K562 (cell line): Measurements from ENCODE around the gene AP2S1. TPM values are rescaled to one million over a fixed set of nuclear protein-coding genes. Genes with fewer than 3 reads are reported as not detected.
A peak's percentile ranks its signal among the peaks of the same experiment; 100 is the strongest.

Experiments
- BHLHE40 ChIP-seq: IDR thresholded peaks from 2 replicates; pipeline ENCODE4 v1.6.1; 2011; ENCODE audit warnings: low read length, improper control_type of control experiment
- CSDE1 ChIP-seq, 2 experiments: fragments of 450-650 bp; IDR thresholded peaks; 2 replicates each; pipeline ENCODE4 v1.6.1; 2016; ENCODE audit warnings: mild to moderate bottlenecking in 1 of 2
- FOXJ2 ChIP-seq: fragments of 200-800 bp; sonication (Bioruptor generic); IDR thresholded peaks from 2 replicates; pipeline ENCODE4 v1.6.1; 2016; ENCODE audit warnings: missing genetic modification characterization, missing compliant biosample characterization
- GABPB1 ChIP-seq: sonication (generic); formaldehyde crosslinking; IDR thresholded peaks from 2 replicates; pipeline ENCODE4 v1.8.0; 2022; ENCODE audit warnings: mild to moderate bottlenecking, missing genetic modification reagents
- GABPB2 ChIP-seq: fragments of 250-450 bp; sonication (Bioruptor Pico); conservative IDR thresholded peaks from 2 replicates; pipeline ENCODE4 v1.5.1; 2021; ENCODE audit warnings: mild to moderate bottlenecking
- HES1 ChIP-seq: fragments of 450-650 bp; IDR thresholded peaks from 2 replicates; pipeline ENCODE4 v1.6.1; 2016; ENCODE audit warnings: low read depth, mild to moderate bottlenecking, moderate library complexity
- HSF4 ChIP-seq: fragments of 250-450 bp; sonication (Bioruptor Pico); IDR thresholded peaks from 2 replicates; pipeline ENCODE4 v2.1.2; 2022; ENCODE audit warnings: mild to moderate bottlenecking, moderate library complexity, borderline replicate concordance
- KLF1 ChIP-seq: fragments of 450-650 bp; IDR thresholded peaks from 2 replicates; pipeline ENCODE4 v1.6.1; 2016; ENCODE audit warnings: missing genetic modification characterization, missing compliant biosample characterization
- MEIS2 ChIP-seq: fragments of 450-650 bp; IDR thresholded peaks from 2 replicates; pipeline ENCODE4 v1.6.1; 2014; ENCODE audit warnings: mild to moderate bottlenecking; ENCODE audit not compliant: partially characterized antibody
- SP1 ChIP-seq: sonication (generic); formaldehyde crosslinking; IDR thresholded peaks from 2 replicates; pipeline ENCODE4 v1.8.1; 2022; ENCODE audit warnings: mild to moderate bottlenecking, missing genetic modification reagents
- TFE3 ChIP-seq: fragments of 450-650 bp; formaldehyde crosslinking; IDR thresholded peaks from 2 replicates; pipeline ENCODE4 v1.4.0; 2020; ENCODE audit warnings: mild to moderate bottlenecking, mixed read lengths
- XRCC5 ChIP-seq: fragments of 200-400 bp; formaldehyde crosslinking; IDR thresholded peaks from 2 replicates; pipeline ENCODE4 v1.6.1; 2017; ENCODE audit warnings: low read depth, mild to moderate bottlenecking, low read length
- ZBTB8A ChIP-seq: fragments of 450-650 bp; IDR thresholded peaks from 2 replicates; pipeline ENCODE4 v1.6.1; 2018; ENCODE audit warnings: mild to moderate bottlenecking, moderate library complexity; ENCODE audit not compliant: partially characterized antibody
- ZNF121 ChIP-seq: sonication (generic); formaldehyde crosslinking; conservative IDR thresholded peaks from 2 replicates; pipeline ENCODE4 v1.8.0; 2022; ENCODE audit warnings: missing genetic modification reagents
- ZNF507 ChIP-seq: conservative IDR thresholded peaks from 2 replicates; pipeline ENCODE4 v1.6.1; 2017; ENCODE audit warnings: missing genetic modification characterization, missing compliant biosample characterization
- ZNF699 ChIP-seq: fragments of 250-450 bp; sonication (Bioruptor Pico); IDR thresholded peaks from 2 replicates; pipeline ENCODE4 v1.8.0; 2021; ENCODE audit warnings: mild to moderate bottlenecking, moderate library complexity; ENCODE audit not compliant: insufficient replicate concordance
- ZNF76 ChIP-seq: fragments of 250-450 bp; sonication (Bioruptor Pico); IDR thresholded peaks from 2 replicates; pipeline ENCODE4 v1.4.0; 2020; ENCODE audit warnings: mild to moderate bottlenecking, moderate library complexity, borderline replicate concordance
- ZSCAN32 ChIP-seq: fragments of 450-650 bp; formaldehyde crosslinking; IDR thresholded peaks from 2 replicates; pipeline ENCODE4 v1.4.0; 2020; ENCODE audit warnings: mild to moderate bottlenecking, moderate library complexity
- polyA plus RNA-seq, 8 experiments: library from polyadenylated mRNA; depleted of rRNA in 4 of 8; stranded (reverse) in 5 of 8; unstranded in 3 of 8; fragments of >200 nt; fragmentation: Nextera tagmentation in 2 of 8; fragmentation: Illumina TruSeq in 1 of 8; extraction: Ambion mirVana in 2 of 8; extraction: Trizol in 1 of 8; gene quantifications; 2 replicates each; pipeline versions ENCODE4 v1.2.1 to v1.2.3, GENCODE V29; 2011 to 2014; ENCODE audit warnings: inconsistent platforms in 1 of 8, missing spikeins in 1 of 8
- total RNA-seq, 7 experiments: library from RNA; depleted of rRNA in 6 of 7; stranded (reverse); fragments of >200 nt in 6 of 7; fragmentation: Illumina TruSeq in 2 of 7; extraction: Trizol in 2 of 7; gene quantifications; 2 replicates each; pipeline versions ENCODE4 v1.2.1 to v1.2.3, GENCODE V29; 2011 to 2021; ENCODE audit warnings: low replicate concordance in 1 of 7
- TF ChIP-seq, protein P1 (sequence below): fragments of 450-650 bp; IDR thresholded peaks from 2 replicates; pipeline ENCODE4 v1.6.1; 2014; ENCODE audit warnings: low read depth, mild to moderate bottlenecking, moderate library complexity, borderline replicate concordance
- TF ChIP-seq, protein P2 (sequence below), 2 experiments: fragments of 250-450 bp in 1 of 2; fragments of 450-650 bp in 1 of 2; sonication (Bioruptor Pico) in 1 of 2; IDR thresholded peaks; 2 replicates each; pipeline versions ENCODE4 v1.6.1 to v1.8.0; 2016 to 2021; ENCODE audit warnings: mild to moderate bottlenecking in 2 of 2, moderate library complexity in 2 of 2, missing compliant biosample characterization in 1 of 2, missing genetic modification characterization in 1 of 2
- TF ChIP-seq, protein P3 (sequence below): fragments of 200-400 bp; formaldehyde crosslinking; IDR thresholded peaks from 2 replicates; pipeline ENCODE4 v1.6.1; 2017; ENCODE audit warnings: mild to moderate bottlenecking, low read depth, low read length, moderate library complexity

The AP2S1 gene
- total and polyA plus RNA-seq, 9 of the 15 experiments (the other 6 are each of a cell fraction or from before 2014, with no cell fraction given), result 32.4 to 294 (median 136) TPM

GRCh38 chr19:46850228-46851203, at the start of gene AP2S1 (continued):
- TF ChIP-seq, protein P1, sequence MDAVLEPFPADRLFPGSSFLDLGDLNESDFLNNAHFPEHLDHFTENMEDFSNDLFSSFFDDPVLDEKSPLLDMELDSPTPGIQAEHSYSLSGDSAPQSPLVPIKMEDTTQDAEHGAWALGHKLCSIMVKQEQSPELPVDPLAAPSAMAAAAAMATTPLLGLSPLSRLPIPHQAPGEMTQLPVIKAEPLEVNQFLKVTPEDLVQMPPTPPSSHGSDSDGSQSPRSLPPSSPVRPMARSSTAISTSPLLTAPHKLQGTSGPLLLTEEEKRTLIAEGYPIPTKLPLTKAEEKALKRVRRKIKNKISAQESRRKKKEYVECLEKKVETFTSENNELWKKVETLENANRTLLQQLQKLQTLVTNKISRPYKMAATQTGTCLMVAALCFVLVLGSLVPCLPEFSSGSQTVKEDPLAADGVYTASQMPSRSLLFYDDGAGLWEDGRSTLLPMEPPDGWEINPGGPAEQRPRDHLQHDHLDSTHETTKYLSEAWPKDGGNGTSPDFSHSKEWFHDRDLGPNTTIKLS, result peak; percentile 98
- no peak for TF ChIP-seq TFE3 (CRISPR knock-in tag)
- TF ChIP-seq, protein P2, sequence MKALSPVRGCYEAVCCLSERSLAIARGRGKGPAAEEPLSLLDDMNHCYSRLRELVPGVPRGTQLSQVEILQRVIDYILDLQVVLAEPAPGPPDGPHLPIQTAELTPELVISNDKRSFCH (CRISPR knock-in tag; IDR thresholded peaks at IDR 0.05), result no peak
- TF ChIP-seq, protein P2 (tag; IDR thresholded peaks at IDR 0.05), result peak; percentile 84
- no peak for TF ChIP-seq ZBTB8A
- no peak for TF ChIP-seq HES1
- no peak for TF ChIP-seq GABPB2 (CRISPR knock-in tag)
- TF ChIP-seq CSDE1 (IDR thresholded peaks at IDR 0.05), result peak in 1 of 2 experiments; percentile 77; a peak in 1 of 4 replicates
- TF ChIP-seq, protein P3, sequence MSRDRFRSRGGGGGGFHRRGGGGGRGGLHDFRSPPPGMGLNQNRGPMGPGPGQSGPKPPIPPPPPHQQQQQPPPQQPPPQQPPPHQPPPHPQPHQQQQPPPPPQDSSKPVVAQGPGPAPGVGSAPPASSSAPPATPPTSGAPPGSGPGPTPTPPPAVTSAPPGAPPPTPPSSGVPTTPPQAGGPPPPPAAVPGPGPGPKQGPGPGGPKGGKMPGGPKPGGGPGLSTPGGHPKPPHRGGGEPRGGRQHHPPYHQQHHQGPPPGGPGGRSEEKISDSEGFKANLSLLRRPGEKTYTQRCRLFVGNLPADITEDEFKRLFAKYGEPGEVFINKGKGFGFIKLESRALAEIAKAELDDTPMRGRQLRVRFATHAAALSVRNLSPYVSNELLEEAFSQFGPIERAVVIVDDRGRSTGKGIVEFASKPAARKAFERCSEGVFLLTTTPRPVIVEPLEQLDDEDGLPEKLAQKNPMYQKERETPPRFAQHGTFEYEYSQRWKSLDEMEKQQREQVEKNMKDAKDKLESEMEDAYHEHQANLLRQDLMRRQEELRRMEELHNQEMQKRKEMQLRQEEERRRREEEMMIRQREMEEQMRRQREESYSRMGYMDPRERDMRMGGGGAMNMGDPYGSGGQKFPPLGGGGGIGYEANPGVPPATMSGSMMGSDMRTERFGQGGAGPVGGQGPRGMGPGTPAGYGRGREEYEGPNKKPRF, result no peak
- no peak for TF ChIP-seq ZNF76 (CRISPR knock-in tag)
- no peak for TF ChIP-seq KLF1 (tag)
- TF ChIP-seq HSF4 (CRISPR knock-in tag), result no peak
- no peak for TF ChIP-seq ZNF121
- peak; percentile 87 for TF ChIP-seq XRCC5
- TF ChIP-seq ZNF699 (CRISPR knock-in tag), result no peak
- peak; percentile 86 for TF ChIP-seq SP1
- TF ChIP-seq ZSCAN32 (CRISPR knock-in tag), result no peak
- no peak for TF ChIP-seq BHLHE40
- TF ChIP-seq MEIS2, result no peak
- peak; percentile 98 for TF ChIP-seq GABPB1
- peak; percentile 93 for TF ChIP-seq FOXJ2
- TF ChIP-seq ZNF507 (tag), result no peak
